ENCODE measurements around the gene SLC25A1. TPM values are rescaled to one million over a fixed set of nuclear protein-coding genes. Genes with fewer than 3 reads are reported as not detected.

SLC25A1 gene
- total RNA-seq, 1 experiment from 2014 or later = 81.6 TPM

DNA sequence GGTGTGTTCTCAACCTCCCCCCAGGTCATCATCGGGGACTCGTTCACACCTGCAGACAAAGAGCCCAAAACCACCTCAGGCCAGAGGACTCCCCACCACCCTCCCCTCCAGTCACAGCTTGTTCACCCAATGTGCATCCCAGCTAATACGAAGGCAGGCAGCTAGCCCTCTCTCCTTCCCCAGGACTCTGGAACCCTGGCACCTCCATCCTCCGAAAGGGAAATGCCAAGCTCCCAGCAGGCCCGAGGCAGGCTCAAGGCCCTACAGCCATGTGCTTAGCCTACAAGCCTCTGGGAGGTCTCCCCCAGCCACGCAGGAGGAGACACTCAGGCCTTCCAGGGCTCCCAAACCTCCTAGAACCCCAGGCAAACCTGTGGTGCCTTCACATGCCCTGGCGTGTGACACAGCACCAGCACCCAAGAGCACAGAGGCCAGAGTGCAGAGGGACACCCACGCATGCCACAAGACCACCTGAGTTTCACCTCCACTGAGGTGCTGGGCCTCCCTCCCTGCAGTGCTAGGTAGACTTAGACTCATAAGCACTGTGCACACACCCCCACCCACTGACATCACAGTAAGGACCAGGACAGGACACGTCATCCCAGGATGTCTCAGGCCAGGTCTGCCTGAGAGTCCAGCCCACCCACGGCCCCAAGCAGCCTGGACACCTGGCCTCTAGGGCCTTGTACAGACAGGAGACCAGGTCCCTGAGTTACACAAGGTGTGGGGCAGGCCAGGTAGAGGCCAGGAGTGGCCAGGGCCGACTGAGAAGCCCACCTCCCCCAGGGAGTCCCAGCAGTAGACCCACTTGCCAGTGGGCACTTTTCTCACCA, 40.9 kb downstream of the SLC25A1 start:
- ATAC-seq = no peak
- Histone ChIP-seq H3K4me1 (ENCODE audit: insufficient read depth, low read length) (no peaks in the 10 kb centered on the region), H4K20me1 (ENCODE audit: low read length) (no peaks in the 10 kb centered on the region), H2AFZ (ENCODE audit: low read length) (no peak overlapping the region), H3K27ac (ENCODE audit: low read length) (no peak overlapping the region), H3K9me2 (replicated peaks; ENCODE audit: low read length) (no peaks in the 10 kb centered on the region), H3K36me3 (ENCODE audit: low read depth, low read length) (peaks cover 6% of the 10 kb centered on the region; the same call in 1 of the 2 replicates), H3K27me3 (ENCODE audit: low read length) (no peaks in the 10 kb centered on the region), H3K9ac (ENCODE audit: low read length) (no peak overlapping the region), H3K79me2 (ENCODE audit: low read length) (peaks cover 3% of the 10 kb centered on the region; the same call in 1 of the 2 replicates), H3F3A (ENCODE audit: low read length, unreplicated experiment) (no peaks in the 10 kb centered on the region), H3K9me3 (ENCODE audit: low read length) (no peaks in the 10 kb centered on the region), H3K4me2 (ENCODE audit: low read length) (no peak overlapping the region), H3K4me3 (ENCODE audit: low read length) (no peak overlapping the region)
- ChIA-PET CTCF (no interaction called here), POLR2A (ENCODE audit: unreplicated experiment) (no interaction called here)
- no TSS peak for BruUV-seq (replicated peaks)
- no peak for DNase-seq
- no peak for TF ChIP-seq EZH2 (IDR thresholded peaks at IDR 0.05; ENCODE audit: low read length, unreplicated experiment)
- TF ChIP-seq CTCF (conservative IDR thresholded peaks at IDR 0.05; ENCODE audit: low read depth, low read length) = no peak
- TF ChIP-seq EZH2phosphoT487 (IDR thresholded peaks at IDR 0.05; ENCODE audit: borderline replicate concordance, low read length) = no peak
- intact Hi-C loops (cut with micrococcal nuclease) = no loop called here

DNA sequence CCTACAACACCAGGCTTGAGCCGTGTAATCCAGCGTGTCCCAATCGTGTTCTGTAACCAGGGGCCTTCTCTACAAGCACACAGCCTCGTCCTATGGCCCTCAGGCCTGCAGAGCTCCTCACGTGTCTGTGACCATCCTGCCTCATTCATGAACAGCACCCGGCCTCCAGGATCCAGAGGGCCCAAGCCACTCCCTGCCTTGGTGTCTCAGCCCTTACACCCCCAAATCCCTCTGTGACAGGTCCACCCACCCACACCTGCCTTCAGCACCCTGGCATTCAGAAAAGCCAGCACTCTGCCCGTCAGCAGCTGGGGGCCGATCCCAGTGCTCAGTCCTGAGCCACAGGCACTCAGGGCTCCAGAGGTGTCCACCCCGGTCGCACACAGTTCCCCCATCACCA, 41.6 kb downstream of the SLC25A1 start:
- ChIA-PET POLR2A (ENCODE audit: unreplicated experiment) (no interaction called here), CTCF (no interaction called here)
- no peak for TF ChIP-seq EZH2phosphoT487 (IDR thresholded peaks at IDR 0.05; ENCODE audit: borderline replicate concordance, low read length)
- no peak for TF ChIP-seq EZH2 (IDR thresholded peaks at IDR 0.05; ENCODE audit: low read length, unreplicated experiment)
- no peaks in the 10 kb centered on the region for H3F3A ChIP-seq (ENCODE audit: low read length, unreplicated experiment)
- no peak overlapping the region for H3K4me3 ChIP-seq (ENCODE audit: low read length)
- H3K4me2 ChIP-seq (ENCODE audit: low read length) = no peak overlapping the region
- no peak overlapping the region for H2AFZ ChIP-seq (ENCODE audit: low read length)
- H3K9me2 ChIP-seq (replicated peaks; ENCODE audit: low read length) = no peaks in the 10 kb centered on the region
- H3K36me3 ChIP-seq (ENCODE audit: low read depth, low read length) = no peaks in the 10 kb centered on the region; the same call in 1 of the 2 replicates
- no peaks in the 10 kb centered on the region for H3K4me1 ChIP-seq (ENCODE audit: insufficient read depth, low read length)
- no peaks in the 10 kb centered on the region for H4K20me1 ChIP-seq (ENCODE audit: low read length)
- no peak for ATAC-seq
- no peaks in the 10 kb centered on the region for H3K79me2 ChIP-seq (ENCODE audit: low read length)
- H3K9ac ChIP-seq (ENCODE audit: low read length) = no peak overlapping the region
- H3K9me3 ChIP-seq (ENCODE audit: low read length) = no peaks in the 10 kb centered on the region
- no peaks in the 10 kb centered on the region for H3K27me3 ChIP-seq (ENCODE audit: low read length)
- no TSS peak for BruUV-seq (replicated peaks)
- H3K27ac ChIP-seq (ENCODE audit: low read length) = no peak overlapping the region
- no peak for DNase-seq
- intact Hi-C loops (cut with micrococcal nuclease) = no loop called here

- H3K4me1 ChIP-seq (ENCODE audit: insufficient read depth, low read length) = no peaks in the 10 kb centered on the region
- H3K27me3 ChIP-seq (ENCODE audit: low read length) = no peaks in the 10 kb centered on the region
- no peak overlapping the region for H3K9ac ChIP-seq (ENCODE audit: low read length)
- DNase-seq (no peak), ATAC-seq (no peak)
- no peak overlapping the region for H2AFZ ChIP-seq (ENCODE audit: low read length)
- no peak for TF ChIP-seq EZH2 (IDR thresholded peaks at IDR 0.05; ENCODE audit: low read length, unreplicated experiment)
- no peak for TF ChIP-seq EZH2phosphoT487 (IDR thresholded peaks at IDR 0.05; ENCODE audit: borderline replicate concordance, low read length)
- no peak for TF ChIP-seq CTCF (conservative IDR thresholded peaks at IDR 0.05; ENCODE audit: low read depth, low read length)
- ChIA-PET POLR2A (ENCODE audit: unreplicated experiment) (no interaction called here), CTCF (no interaction called here)
- no peak overlapping the region for H3K4me2 ChIP-seq (ENCODE audit: low read length)
- H3K79me2 ChIP-seq (ENCODE audit: low read length) = no peaks in the 10 kb centered on the region
- no peak overlapping the region for H3K4me3 ChIP-seq (ENCODE audit: low read length)
- no peaks in the 10 kb centered on the region for H3K9me3 ChIP-seq (ENCODE audit: low read length)
- no peak overlapping the region for H3K27ac ChIP-seq (ENCODE audit: low read length)
- H3K9me2 ChIP-seq (replicated peaks; ENCODE audit: low read length) = no peaks in the 10 kb centered on the region
- BruUV-seq (replicated peaks) = no TSS peak
- no peaks in the 10 kb centered on the region for H4K20me1 ChIP-seq (ENCODE audit: low read length)
- H3F3A ChIP-seq (ENCODE audit: low read length, unreplicated experiment) = no peaks in the 10 kb centered on the region
- intact Hi-C loops (cut with micrococcal nuclease) = no loop called here
- no peaks in the 10 kb centered on the region; the same call in 1 of the 2 replicates for H3K36me3 ChIP-seq (ENCODE audit: low read depth, low read length)
These were observed 43.7 kb downstream of the SLC25A1 start for GRCh38 chr22:19134874-19135273.
